ENCODE results near the gene SRSF8.
"Not testable (repeated sequence)": the region's sequence is repeated elsewhere in the genome, so short reads cannot be mapped to it uniquely, and the experiment has no call there.

The SRSF8 gene

DNA sequence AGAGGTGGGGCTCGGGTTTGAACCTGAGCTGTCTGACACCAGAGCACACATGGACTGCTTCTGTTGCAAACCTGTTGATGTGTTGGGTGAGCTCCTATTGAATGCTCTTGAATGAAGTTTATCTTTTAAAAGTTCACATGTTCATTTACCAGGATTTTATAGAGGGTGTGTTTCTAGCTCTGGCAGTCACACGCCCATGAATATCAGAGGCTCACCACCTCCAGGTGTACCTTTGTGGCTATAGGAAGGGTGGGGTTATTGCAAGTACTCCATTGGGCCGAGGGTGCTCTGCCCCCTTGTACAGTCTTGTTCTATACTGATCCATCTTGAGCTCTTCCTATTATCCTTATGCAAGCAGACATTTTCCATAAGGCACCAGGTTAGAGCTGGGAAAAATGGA lies 32.1 kb downstream of the SRSF8 start:
- DNase-seq, result no peak

DNA sequence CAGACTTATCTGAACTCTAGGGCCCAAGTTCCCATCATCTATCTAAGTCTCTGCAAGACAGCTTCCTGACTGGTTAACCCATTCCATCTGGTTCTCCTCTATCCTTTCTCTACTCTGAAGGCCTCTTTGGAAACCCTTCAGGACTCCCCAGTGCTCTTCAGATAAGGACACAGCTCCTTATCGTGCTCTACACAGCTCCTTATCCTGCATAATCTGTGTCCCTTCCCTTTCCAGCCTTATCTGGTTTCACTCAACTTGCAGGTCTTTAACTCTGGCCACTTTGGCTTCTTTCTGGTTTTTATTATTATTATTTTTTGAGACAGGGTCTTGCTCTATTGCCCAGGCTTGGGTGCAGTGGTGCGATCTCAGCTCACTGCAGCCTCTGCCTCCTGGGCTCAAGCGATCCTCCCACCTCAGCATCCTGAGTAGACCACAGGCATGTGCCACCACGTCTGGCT lies 33.5 kb downstream of the SRSF8 start:
- DNase-seq, result no peak

DNA sequence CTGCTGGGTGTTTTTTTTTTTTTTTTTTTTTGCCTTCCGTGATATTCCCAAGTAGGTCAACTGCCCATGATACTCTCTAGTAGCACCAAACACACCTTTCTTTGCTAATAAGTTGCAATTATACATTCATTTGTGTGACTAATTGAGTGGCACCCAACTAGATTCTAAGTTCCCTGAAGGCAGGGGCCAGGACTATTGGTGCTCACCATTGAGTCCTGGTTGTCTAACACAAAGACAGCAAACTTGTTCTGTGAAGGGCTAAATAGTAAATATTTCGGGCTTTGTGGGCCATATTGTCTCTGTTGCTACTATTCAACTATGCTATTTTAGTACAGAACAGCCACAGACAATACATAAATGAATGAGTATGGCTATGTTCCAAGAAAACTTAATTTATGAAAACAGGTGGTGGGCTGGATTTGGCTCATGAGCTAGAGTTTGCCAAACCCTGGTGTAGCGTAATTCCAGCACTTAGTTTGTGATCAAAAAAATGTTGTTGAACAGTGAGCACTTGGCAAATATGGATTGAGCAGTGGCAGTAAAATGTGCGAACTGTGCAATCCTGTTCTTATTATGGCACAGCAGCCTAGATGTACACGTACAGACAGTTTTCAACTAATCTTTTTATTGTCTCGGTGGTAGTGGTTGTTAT lies 34.3 kb downstream of the SRSF8 start:
- no peak for DNase-seq

DNA sequence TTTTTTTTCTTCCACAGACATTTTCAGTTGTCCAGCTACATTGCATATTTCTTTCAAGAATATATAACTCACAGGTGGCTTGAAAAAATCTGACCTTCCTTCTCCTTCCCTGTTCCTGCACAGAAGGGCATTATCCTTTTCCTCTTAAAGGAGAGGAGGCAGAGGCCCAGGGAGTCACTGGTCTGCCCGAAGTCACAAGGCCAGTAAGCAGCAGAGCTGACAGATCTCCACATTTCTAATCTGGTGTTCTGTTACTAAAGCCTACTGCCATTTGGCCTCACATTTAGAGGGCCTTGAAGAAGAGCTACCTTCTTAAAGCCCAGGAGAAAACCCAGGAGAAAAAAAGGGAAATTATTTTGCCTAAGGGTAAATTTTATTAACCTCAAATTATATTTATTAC lies 35.2 kb downstream of the SRSF8 start:
- no peak for DNase-seq

DNA sequence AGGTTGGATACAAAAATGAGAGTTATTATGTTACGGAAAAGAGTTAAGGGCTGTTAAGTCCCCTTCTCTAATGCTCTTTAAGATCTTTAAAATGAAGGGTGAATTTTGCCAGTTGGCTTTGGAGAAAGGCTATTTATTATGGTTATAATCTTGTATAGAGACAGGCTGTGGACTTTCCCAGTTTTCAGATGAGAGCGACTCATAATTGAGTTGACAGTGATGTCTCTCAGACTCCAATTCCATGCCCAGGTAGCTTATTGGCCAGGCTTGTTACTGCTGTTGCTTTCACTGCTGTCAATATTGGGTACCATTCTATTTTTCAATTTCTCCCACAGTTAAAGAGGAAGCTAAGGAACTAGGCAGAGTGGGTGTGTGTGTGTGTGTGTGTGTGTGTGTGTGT lies 36.0 kb downstream of the SRSF8 start:
- DNase-seq, result no peak

DNA sequence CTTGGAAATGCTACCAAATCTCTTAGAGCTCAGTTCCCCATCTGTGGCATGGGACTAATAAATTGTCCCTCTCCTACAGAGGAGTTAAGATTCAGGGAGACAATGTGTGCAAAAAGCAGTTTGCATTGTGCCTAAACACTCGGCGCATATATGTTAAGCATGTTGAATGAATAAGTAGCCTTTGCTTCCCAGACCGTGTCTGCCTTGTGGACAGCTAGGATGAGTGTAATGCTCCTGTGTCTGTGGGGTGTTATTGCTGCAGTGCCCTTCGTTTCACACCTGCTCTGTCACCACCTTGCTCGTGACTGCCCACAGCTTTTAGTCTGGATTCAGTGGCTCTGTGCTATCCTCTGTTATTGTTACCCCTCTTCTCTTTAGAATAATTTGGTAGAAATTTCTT lies 37.0 kb downstream of the SRSF8 start:
- no peak for DNase-seq

DNA sequence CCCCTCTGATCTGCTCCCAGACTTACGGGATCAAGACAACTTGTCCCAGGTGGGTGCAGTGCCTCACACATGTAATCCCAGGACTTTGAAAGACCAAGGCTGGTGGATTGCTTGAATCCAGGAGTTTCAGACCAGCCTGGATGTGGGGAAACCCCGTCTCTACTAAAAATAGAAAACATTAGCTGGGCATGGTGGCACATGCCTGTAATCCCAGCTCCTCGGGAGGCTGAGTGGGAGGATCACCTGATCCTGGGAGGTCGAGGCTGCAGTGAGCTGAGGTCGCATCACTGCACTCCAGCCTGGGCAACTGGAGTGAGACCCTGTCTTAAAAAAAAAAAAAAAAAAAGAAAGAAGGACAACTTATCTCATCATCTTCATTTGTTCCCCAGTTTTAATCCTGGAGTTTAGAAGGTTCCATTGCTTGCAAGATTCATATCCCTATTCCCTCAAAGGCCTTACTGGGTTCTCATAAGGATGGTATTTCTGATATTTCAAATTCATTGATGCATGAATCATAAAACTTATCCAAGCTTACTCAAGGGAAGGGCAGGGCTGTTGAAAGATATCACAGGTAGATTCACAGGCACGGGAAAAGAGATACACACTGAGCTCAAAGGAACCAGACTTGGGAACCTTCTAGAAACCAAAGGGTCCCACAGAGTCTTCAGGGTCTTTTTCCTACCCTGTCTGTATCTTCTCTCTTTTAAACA lies 37.6 kb downstream of the SRSF8 start:
- no peak for DNase-seq

DNA sequence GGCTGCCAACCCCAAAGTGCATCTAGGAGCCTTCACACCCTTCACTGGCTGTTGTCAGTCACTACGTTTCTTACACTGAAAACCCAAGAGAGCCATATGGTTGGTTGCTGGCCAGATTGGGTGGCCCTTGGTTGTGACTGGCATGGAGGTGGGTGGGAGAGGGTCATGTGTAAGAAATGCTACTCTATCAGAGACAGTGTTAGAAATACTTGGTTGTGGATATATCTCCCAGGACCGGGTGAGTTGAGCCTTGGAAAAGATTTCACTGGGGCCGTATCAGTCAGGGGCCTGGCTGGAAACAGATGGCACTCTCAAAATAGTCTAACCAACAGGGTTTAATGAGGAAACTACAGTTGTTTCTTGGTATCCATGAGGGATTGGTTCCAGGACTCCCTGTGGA lies 38.1 kb downstream of the SRSF8 start:
- no peak for DNase-seq

DNA sequence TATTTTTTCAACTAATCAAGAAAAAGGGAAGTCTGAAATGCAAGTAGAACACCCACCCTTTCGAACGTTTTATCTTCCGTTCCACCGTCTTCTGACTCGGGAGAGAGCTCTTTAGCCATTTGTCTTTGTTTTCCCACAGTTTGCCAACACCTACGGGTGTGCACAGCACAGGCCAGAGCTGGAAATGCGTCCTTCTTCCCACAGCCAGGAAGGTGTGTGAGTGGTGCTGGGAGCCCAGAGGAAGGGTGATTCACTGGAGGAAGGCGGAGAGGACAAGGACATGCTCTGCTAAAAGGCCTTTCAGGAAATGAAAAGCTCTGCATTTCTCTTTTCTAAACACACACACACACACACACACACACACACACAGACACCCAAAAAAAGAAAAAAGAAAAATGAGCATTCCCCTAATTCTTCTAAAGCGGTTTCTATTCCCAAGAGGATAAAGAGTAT lies 41.5 kb downstream of the SRSF8 start:
- DNase-seq, result no peak

DNA sequence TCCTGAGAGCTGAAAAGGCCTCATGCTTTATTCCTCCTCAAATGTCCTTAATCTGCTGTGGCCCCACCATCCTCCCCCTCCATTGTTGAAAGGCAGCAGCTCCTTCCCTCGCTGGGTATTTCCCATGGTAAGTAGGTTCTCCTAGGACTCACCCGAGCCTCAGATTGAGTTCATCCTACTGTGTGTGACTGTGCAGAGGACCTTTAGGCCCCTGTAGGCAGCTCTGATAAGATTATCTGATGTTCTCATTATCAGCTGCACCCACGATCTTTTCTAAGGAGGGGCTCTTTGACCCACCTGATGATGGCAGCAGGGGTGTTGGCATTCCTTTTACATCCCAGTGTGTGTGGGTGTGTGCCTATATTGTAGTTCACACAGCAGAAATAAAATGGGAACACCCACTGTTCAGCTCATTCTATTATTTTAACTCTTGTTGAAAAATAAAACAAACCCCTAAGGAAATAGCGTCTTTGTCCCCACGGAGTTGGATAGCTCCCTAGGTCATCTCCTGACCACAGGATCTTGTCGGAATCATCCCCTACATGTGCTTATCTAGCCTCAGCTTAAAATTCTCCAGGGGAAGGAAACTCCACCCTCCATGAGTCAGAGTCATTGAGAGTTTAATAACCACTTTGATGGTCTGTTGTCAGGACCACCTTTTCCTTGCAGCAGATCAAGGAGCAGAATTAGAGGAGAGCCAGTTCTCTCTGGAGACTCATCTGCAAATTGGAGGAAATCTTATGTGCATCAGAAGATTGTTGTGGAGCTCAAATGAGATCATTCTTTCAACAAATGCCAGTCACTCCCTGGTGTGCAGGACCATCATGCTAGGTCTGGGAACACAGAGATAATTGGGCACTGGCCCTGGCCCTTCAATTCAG lies 42.2 kb downstream of the SRSF8 start:
- no peak for DNase-seq

DNA sequence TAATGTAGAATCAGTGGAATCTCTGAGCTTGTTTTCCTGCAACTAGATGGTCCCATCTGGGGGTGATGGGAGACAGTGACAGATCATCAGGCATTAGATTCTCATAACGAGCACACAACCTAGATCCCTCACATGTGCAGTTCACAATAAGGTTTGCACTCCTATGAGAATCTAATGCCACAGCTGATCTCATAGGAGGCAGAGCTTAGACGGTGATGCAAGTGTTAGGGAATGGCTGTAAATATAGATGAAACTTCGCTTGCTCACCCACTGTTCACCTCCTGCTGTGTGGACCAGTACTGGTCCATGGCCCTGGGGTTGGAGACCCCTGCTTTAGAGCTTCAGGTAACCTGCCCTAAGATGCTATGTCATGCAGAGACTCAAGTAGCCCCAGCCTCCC lies 44.8 kb downstream of the SRSF8 start:
- DNase-seq, result not testable (repeated sequence)

DNA sequence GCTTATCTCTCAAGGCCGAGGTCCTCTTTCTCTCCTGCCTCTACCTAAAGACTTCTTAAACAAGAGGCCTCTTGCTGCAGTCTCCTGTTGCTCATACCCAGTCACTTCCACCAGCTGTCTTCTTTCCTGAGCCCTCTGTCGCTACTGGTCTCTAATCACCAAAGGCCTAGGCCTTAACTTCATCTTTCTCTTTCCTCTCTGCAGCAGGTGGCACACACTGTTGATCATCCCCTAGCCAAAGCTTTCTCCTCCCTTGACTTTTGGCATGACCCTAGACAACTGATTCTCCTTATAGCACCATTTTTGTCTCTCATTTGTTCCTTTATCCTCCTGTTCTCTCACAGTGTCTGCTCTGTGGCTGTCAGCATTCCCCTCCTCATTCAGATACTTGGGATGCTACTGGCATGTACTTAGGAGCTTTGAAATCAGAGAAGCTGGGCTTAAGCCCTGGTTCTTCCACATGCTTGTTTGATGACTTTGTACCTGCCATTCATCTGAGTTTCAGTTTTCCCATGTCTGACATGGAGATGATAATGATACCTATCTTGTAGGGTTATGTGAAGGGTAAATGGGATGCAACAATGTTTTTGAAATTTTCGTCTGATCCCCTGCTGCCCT lies 45.3 kb downstream of the SRSF8 start:
- no peak for DNase-seq

DNA sequence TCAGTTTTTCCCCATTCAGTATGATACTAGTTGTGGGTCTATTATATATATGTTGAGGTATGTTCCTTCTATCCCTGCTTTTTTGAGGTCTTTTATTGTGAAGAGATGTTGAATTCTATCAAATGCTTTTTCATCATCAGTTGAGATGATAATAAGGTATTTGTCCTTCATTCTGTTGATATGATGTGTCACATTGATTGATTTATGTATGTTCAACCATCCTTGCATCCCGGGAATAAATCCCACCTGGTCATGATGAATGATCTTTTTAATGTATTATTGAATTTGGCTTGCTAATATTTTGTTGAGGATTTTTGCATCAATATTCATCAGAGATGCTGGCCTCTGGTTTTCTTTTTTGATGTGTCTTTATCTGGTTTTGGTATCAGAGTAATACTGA lies 48.9 kb downstream of the SRSF8 start:
- DNase-seq, result no peak

DNA sequence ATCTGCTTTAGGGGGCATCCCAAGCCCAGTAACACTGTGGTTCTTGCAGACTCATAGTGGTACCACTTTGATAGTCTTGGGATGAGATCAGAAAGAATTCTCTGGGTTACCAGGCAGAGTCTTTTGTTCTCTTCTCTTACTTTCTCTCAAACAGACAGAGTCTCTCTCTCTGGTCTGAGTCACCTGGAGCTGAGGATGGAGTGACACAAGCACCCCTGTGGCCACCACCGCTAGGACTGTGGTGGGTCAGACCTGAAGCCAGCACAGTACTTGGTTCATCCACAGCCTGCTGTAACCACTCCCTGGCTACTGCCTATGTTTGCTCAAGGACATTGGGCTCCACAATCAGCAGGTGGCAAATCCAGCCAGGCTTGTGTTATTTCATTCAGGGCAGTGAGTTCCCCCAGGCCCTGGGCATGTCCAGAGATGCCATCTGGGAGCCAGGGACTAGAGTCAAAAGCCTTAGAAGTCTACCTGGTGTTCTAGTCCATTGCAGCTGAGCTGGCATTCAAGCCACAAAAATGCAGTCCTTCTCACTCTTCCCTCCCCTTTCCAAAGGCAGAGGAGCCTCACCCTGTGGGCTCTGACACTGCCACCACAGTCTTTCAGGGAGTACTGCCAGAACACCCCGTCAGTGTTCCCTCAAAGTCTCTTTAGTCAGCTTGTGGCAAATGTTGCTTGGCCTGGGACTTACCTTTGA lies 52.8 kb downstream of the SRSF8 start:
- DNase-seq, result no peak

Measured in NK-92 treated with Interleukin-12 subunit alpha and Interleukin-12 subunit beta, amount 100 ng/mL, for 24 hours (cell line).